Uterus (tissue), 4 donors: ENCODE measurements around the gene ZCCHC8. TPM values are rescaled to one million over a fixed set of nuclear protein-coding genes. Genes with fewer than 3 reads are reported as not detected.

Experiments used
- DNase-seq, 2 donors: peaks; one replicate each; pipeline ENCODE4 v3.0.0-alpha.2; 2019 to 2020
- H3K27ac ChIP-seq, 2 donors: fragments of 200-600 bp; sonication (generic); 1 replicate in 1 of 2; 2 replicates in 1 of 2; pipeline ENCODE4 v1.5.1; 2016 to 2018
- H3K27me3 ChIP-seq, 2 donors: fragments of 200-600 bp; sonication (generic); one replicate each; pipeline ENCODE4 v1.5.1; 2018 to 2019; ENCODE audit warnings: control low read depth in 1 of 2
- H3K36me3 ChIP-seq, 2 donors: fragments of 200-600 bp; sonication (generic); one replicate each; pipeline ENCODE4 v1.5.1; 2019; ENCODE audit warnings: control low read depth in 1 of 2
- H3K4me1 ChIP-seq, 2 donors: fragments of 200-600 bp; sonication (generic); one replicate each; pipeline ENCODE4 v1.5.1; 2018 to 2019; ENCODE audit warnings: control low read depth in 1 of 2
- H3K4me3 ChIP-seq, 2 donors: fragments of 200-600 bp; sonication (generic); 1 replicate in 1 of 2; 2 replicates in 1 of 2; pipeline ENCODE4 v1.5.1; 2018 to 2019; ENCODE audit warnings: mild to moderate bottlenecking in 1 of 2
- H3K9me3 ChIP-seq, 2 donors: fragments of 200-600 bp; sonication (generic); one replicate each; pipeline ENCODE4 v1.5.1; 2019; ENCODE audit warnings: control low read depth in 1 of 2
- CTCF ChIP-seq, 4 experiments: fragments of 200-600 bp in 2 of 4; fragments of 450-650 bp in 2 of 4; sonication (generic) in 2 of 4; IDR thresholded peaks; one replicate each; pipeline ENCODE4 v1.5.1; 2016 to 2019; ENCODE audit warnings: antibody characterized with exemption in 4 of 4, mild to moderate bottlenecking in 2 of 4, moderate library complexity in 1 of 4
- POLR2A ChIP-seq, 2 donors: fragments of 450-650 bp; IDR thresholded peaks; one replicate each; pipeline ENCODE4 v1.6.1; 2016; ENCODE audit warnings: antibody characterized with exemption in 2 of 2, mild to moderate bottlenecking in 1 of 2, moderate library complexity in 1 of 2
- intact Hi-C: fragments of 100-400 bp; cut with DNase I; formaldehyde crosslinking; loops from one replicate; pipeline ENCODE4 v1.15.1; 2023; ENCODE audit warnings: low total_unique reads
- total RNA-seq, 4 donors: library from RNA; depleted of rRNA in 3 of 4; stranded (reverse); fragments of >200 nt in 3 of 4; gene quantifications; one replicate each; pipeline versions ENCODE4 v1.1.0 to v1.2.4, GENCODE V29; 2014 to 2023
- donor health status: DM: yes; HTN: yes; CAD: no.

Gene ZCCHC8
- total RNA-seq, 4 donors from 2014 or later: 13.5 to 43.3 (median 25.8) TPM

GRCh38 chr12:122526683-122527477, 26.1 kb upstream of the ZCCHC8 start, which contains the start of the genes KNTC1 and RSRC2:
TSS of gene KNTC1 (plus strand) at chr12:122527249. CDS start at chr12:122530064, 2,815 bp downstream.
TSS of gene RSRC2 (minus strand) at chr12:122526936. CDS start at chr12:122526853, 83 bp downstream.
- TF ChIP-seq POLR2A (IDR thresholded peaks at IDR 0.05) (peak; percentile 86 to 94), CTCF (IDR thresholded peaks at IDR 0.05) (peak in 1 of 4 experiments; percentile 18)
- Histone ChIP-seq H3K27me3 (no peaks in the 10 kb centered on the region), H3K36me3 (no peaks in the 10 kb centered on the region), H3K9me3 (no peaks in the 10 kb centered on the region), H3K4me3 (peak within 1 kb of the TSS; percentile 75 to 83), H3K4me1 (peaks cover 0 to 16% of the 10 kb centered on the region in 2 donors), H3K27ac (peak within 1 kb of the TSS; percentile 94 to 98)
- intact Hi-C loops: no loop called here
- DNase-seq: peak; percentile 98 to 99

DNA sequence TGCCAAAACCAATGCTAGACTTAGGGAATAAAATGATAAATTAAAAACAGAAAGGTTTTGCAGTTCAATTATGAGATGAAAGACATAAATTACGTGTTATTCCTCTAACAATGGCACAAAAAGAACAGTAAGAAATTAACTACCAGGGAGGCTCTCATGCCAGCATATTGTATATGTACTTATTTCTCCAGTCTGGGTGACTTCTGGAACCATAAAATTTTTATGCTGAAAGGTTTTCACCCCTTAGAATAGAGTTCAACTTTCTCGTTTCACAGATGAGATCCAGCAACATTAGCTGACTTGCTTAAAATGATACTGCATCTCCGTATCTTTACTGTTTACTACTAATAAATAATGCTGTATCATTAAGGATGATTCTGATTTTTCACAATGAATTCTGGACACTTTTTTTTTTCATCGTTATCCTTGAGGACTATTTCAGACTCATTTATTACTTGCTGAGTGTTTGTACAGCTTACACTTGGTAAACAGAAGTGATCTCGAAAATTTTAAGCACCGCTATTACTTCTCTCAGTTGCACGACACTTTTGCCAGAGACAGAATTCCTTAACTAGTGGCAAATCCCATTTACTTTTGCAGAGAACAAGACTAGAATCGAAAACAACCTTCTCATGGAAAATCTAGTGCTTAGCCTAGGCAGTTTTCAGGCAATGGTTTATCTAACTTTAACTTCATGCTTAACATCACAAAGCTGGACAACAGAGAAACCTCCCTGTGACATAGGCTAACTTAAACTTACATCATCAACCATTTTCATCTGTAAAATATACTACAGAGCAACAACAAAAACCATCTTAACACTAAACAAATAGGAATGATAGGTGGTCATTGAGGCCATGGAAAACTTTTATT, 23.4 kb upstream of the ZCCHC8 start:
- no peak for DNase-seq
- Histone ChIP-seq H3K9me3 (no peaks in the 10 kb centered on the region), H3K36me3 (no peaks in the 10 kb centered on the region), H3K27ac (peak overlapping the region in 1 of 2 donors; percentile 79), H3K4me3 (peak overlapping the region; percentile 35 to 83), H3K4me1 (peaks cover 8 to 22% of the 10 kb centered on the region in 2 donors), H3K27me3 (no peaks in the 10 kb centered on the region)
- no peak for TF ChIP-seq CTCF (IDR thresholded peaks at IDR 0.05)
- TF ChIP-seq POLR2A (IDR thresholded peaks at IDR 0.05): no peak
- intact Hi-C loops: no loop called here

DNA sequence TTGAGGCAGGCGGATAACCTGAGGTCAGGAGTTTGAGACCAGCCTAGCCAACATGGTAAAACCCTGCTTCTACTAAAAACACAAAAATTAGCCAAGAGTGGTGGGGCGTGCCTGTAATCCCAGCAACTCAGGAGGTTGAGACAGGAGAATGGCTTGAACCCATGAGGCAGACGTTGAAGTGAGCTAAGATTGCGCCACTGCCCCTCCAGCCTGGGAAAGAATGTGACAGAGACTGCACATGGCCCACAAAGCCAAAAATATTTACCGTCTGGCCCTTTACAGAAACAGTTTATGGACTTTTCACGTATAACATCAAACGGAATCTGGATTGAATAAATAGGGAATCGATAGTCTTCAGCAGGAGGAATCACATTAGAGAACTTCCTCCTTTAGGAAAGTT, 22.5 kb upstream of the ZCCHC8 start:
- DNase-seq: no peak
- Histone ChIP-seq H3K27ac (peak overlapping the region in 1 of 2 donors; percentile 79), H3K4me3 (no peak overlapping the region), H3K27me3 (no peaks in the 10 kb centered on the region), H3K9me3 (no peaks in the 10 kb centered on the region), H3K36me3 (no peaks in the 10 kb centered on the region), H3K4me1 (peaks cover 8 to 22% of the 10 kb centered on the region in 2 donors)
- intact Hi-C loops: no loop called here
- no peak for TF ChIP-seq CTCF (IDR thresholded peaks at IDR 0.05)
- TF ChIP-seq POLR2A (IDR thresholded peaks at IDR 0.05): no peak

GRCh38 chr12:122520676-122521075, 19.9 kb upstream of the ZCCHC8 start:
- no peaks in the 10 kb centered on the region for H3K9me3 ChIP-seq
- H3K27ac ChIP-seq: no peak overlapping the region
- no peaks in the 10 kb centered on the region for H3K36me3 ChIP-seq
- H3K27me3 ChIP-seq: no peaks in the 10 kb centered on the region
- intact Hi-C loops: no loop called here
- peaks cover 8 to 15% of the 10 kb centered on the region in 2 donors for H3K4me1 ChIP-seq
- H3K4me3 ChIP-seq: no peak overlapping the region
- TF ChIP-seq POLR2A (IDR thresholded peaks at IDR 0.05) (no peak), CTCF (IDR thresholded peaks at IDR 0.05) (no peak)
- DNase-seq: no peak
